Astrocyte (in vitro differentiated cells and primary cell): ENCODE results near the gene GPR156. TPM values are rescaled to one million over a fixed set of nuclear protein-coding genes. Genes with fewer than 3 reads are reported as not detected.

Experiments
- DNase-seq: peaks from one replicate; pipeline ENCODE4 v3.0.0-alpha.2; 2010; ENCODE audit warnings: low read depth
- FAIRE-seq: peaks from 2 replicates; lab custom pipeline; 2011; peaks lifted over from hg19 to GRCh38; lab: Jason Lieb, UNC
- H2AFZ ChIP-seq: 2 replicates; pipeline ENCODE4 v1.6.0; 2012; ENCODE audit warnings: low read depth, low read length, inconsistent platforms
- H3K27ac ChIP-seq: 2 replicates; pipeline ENCODE4 v1.5.1; 2011; ENCODE audit warnings: low read depth, low read length, inconsistent platforms
- H3K27me3 ChIP-seq: 2 replicates; pipeline ENCODE4 v1.6.0; 2011; ENCODE audit warnings: low read length, inconsistent platforms; ENCODE audit not compliant: insufficient read depth
- H3K36me3 ChIP-seq: 2 replicates; pipeline ENCODE4 v1.5.1; 2011; ENCODE audit warnings: low read length, inconsistent platforms; ENCODE audit not compliant: insufficient read depth
- H3K4me1 ChIP-seq: 2 replicates; pipeline ENCODE4 v1.5.1; 2011; ENCODE audit warnings: low read length, inconsistent platforms; ENCODE audit not compliant: insufficient read depth
- H3K4me2 ChIP-seq: 2 replicates; pipeline ENCODE4 v1.6.0; 2012; ENCODE audit warnings: low read length, inconsistent platforms
- H3K4me3 ChIP-seq: 2 replicates; pipeline ENCODE4 v1.5.1; 2011; ENCODE audit warnings: low read depth, mild to moderate bottlenecking, low read length, inconsistent platforms; ENCODE audit not compliant: insufficient read depth
- H3K79me2 ChIP-seq: 2 replicates; pipeline ENCODE4 v1.6.0; 2012; ENCODE audit warnings: mild to moderate bottlenecking, low read length, inconsistent platforms; ENCODE audit not compliant: insufficient read depth
- H3K9ac ChIP-seq: 2 replicates; pipeline ENCODE4 v1.6.0; 2012; ENCODE audit warnings: mild to moderate bottlenecking, low read length, inconsistent platforms
- H3K9me3 ChIP-seq: 2 replicates; pipeline ENCODE4 v1.5.1; 2012; ENCODE audit warnings: low read depth, mild to moderate bottlenecking, low read length, inconsistent platforms; ENCODE audit not compliant: insufficient read depth
- H4K20me1 ChIP-seq: 2 replicates; pipeline ENCODE4 v1.6.0; 2012; ENCODE audit warnings: low read length, inconsistent platforms; ENCODE audit not compliant: insufficient read depth
- H3K27ac Mint-ChIP-seq: one replicate; pipeline ENCODE4 v1.8.0; 2021; ENCODE audit warnings: mild to moderate bottlenecking, mixed read lengths; ENCODE audit not compliant: unreplicated experiment
- H3K27me3 Mint-ChIP-seq: one replicate; pipeline ENCODE4 v1.8.0; 2021; ENCODE audit warnings: low read depth, mixed read lengths; ENCODE audit not compliant: unreplicated experiment
- H3K36me3 Mint-ChIP-seq: one replicate; pipeline ENCODE4 v1.8.0; 2021; ENCODE audit warnings: low read depth, mixed read lengths; ENCODE audit not compliant: unreplicated experiment
- H3K4me1 Mint-ChIP-seq: one replicate; pipeline ENCODE4 v1.8.0; 2021; ENCODE audit warnings: low read depth, mixed read lengths; ENCODE audit not compliant: unreplicated experiment
- H3K4me3 Mint-ChIP-seq: one replicate; pipeline ENCODE4 v1.8.0; 2021; ENCODE audit warnings: mild to moderate bottlenecking, moderate library complexity, mixed read lengths; ENCODE audit not compliant: unreplicated experiment
- H3K9me3 Mint-ChIP-seq: one replicate; pipeline ENCODE4 v1.8.0; 2021; ENCODE audit warnings: mild to moderate bottlenecking, mixed read lengths; ENCODE audit not compliant: unreplicated experiment
- CTCF ChIP-seq: IDR thresholded peaks from 2 replicates; pipeline ENCODE4 v1.5.1; 2011; ENCODE audit warnings: low read depth, mild to moderate bottlenecking, inconsistent platforms, low read length, moderate library complexity; ENCODE audit not compliant: insufficient read depth
- EZH2 ChIP-seq: IDR thresholded peaks from 2 replicates; pipeline ENCODE4 v1.6.1; 2012; ENCODE audit warnings: mild to moderate bottlenecking, low read length, inconsistent platforms; ENCODE audit not compliant: insufficient read depth
- total RNA-seq: library from RNA; stranded (reverse); gene quantifications from 2 replicates; pipeline ENCODE4 v1.2.1, GENCODE V29; 2021

The GPR156 gene
- total RNA-seq, 1 donor from 2014 or later: 0.39 TPM

DNA sequence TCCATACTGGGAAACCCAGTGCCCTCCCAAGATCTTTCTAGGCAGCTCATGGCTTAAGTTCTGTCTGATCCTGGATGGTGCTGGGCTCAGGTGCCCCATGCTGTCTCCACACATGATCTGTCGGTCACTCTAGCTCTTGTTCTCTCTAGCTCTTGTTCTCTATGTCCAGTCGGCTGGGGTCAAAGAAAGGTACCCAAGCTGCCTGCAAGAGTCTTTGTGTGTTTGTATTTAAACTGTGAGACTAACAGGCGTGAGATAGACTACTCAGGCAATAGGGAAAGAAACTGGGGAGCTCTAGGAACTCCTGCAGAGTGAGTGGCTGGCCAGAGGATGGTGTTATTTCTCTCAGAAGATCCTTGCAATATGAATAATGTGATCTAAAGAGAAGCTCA, 40.2 kb downstream of the GPR156 start:
- no peak for FAIRE-seq

DNA sequence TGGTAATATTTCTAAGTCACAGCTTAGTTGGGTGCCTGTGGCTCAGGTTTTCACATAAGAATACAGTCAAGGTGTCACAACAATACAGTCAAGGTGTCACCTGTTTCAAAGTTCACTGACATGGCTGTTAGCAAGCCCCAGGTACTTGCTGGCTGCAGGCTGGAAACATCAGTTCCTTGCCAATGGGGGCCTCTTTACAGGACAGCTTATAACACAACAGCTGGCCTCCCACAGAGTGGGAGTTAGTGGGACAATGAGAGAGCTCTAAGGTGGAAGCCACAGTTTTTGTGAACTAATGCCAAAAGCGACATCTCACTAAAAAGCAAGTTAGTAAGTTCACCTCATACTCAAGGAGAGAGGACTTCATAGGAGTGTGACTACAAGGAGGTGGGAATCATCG, 45.4 kb downstream of the GPR156 start:
- Mint-ChIP-seq H3K4me1 (no peaks in the 10 kb centered on the region), H3K27ac (no peak overlapping the region), H3K27me3 (peaks cover 13% of the 10 kb centered on the region), H3K4me3 (no peak overlapping the region), H3K36me3 (no peaks in the 10 kb centered on the region), H3K9me3 (peaks cover 5% of the 10 kb centered on the region)
- Histone ChIP-seq H3K4me3 (no peak overlapping the region), H3K4me2 (no peak overlapping the region), H3K79me2 (no peaks in the 10 kb centered on the region), H2AFZ (no peak overlapping the region), H3K36me3 (no peaks in the 10 kb centered on the region), H4K20me1 (no peaks in the 10 kb centered on the region), H3K4me1 (no peaks in the 10 kb centered on the region), H3K9ac (no peak overlapping the region), H3K27ac (no peak overlapping the region), H3K9me3 (no peaks in the 10 kb centered on the region), H3K27me3 (no peaks in the 10 kb centered on the region)
- FAIRE-seq: no peak
- TF ChIP-seq EZH2: no peak
- TF ChIP-seq CTCF: no peak
- DNase-seq: no peak

More for the DNA sequence above, 40.2 kb downstream of the GPR156 start:
- Histone ChIP-seq H3K4me1 (no peaks in the 10 kb centered on the region), H3K9me3 (no peaks in the 10 kb centered on the region), H4K20me1 (no peaks in the 10 kb centered on the region), H3K4me3 (no peak overlapping the region), H3K36me3 (no peaks in the 10 kb centered on the region), H2AFZ (no peak overlapping the region), H3K27me3 (no peaks in the 10 kb centered on the region), H3K79me2 (no peaks in the 10 kb centered on the region), H3K27ac (no peak overlapping the region), H3K9ac (no peak overlapping the region), H3K4me2 (no peak overlapping the region)
- Mint-ChIP-seq H3K4me1 (no peaks in the 10 kb centered on the region), H3K9me3 (no peaks in the 10 kb centered on the region), H3K4me3 (no peak overlapping the region), H3K27me3 (peaks cover 11% of the 10 kb centered on the region), H3K27ac (no peak overlapping the region), H3K36me3 (no peaks in the 10 kb centered on the region)
- no peak for TF ChIP-seq CTCF
- TF ChIP-seq EZH2: no peak
- no peak for DNase-seq

- Histone ChIP-seq H2AFZ (no peak overlapping the region), H3K4me3 (no peak overlapping the region), H4K20me1 (no peaks in the 10 kb centered on the region), H3K79me2 (no peaks in the 10 kb centered on the region), H3K9me3 (no peaks in the 10 kb centered on the region), H3K4me1 (no peaks in the 10 kb centered on the region), H3K36me3 (no peaks in the 10 kb centered on the region), H3K4me2 (no peak overlapping the region), H3K27ac (no peak overlapping the region), H3K9ac (no peak overlapping the region), H3K27me3 (no peaks in the 10 kb centered on the region)
- no peak overlapping the region for H3K27ac Mint-ChIP-seq
- H3K27me3 Mint-ChIP-seq: no peaks in the 10 kb centered on the region
- H3K36me3 Mint-ChIP-seq: no peaks in the 10 kb centered on the region
- no peak overlapping the region for H3K4me3 Mint-ChIP-seq
- H3K9me3 Mint-ChIP-seq: peaks cover 2% of the 10 kb centered on the region
- DNase-seq (no peak), FAIRE-seq (no peak)
- TF ChIP-seq EZH2 (no peak), CTCF (no peak)
- H3K4me1 Mint-ChIP-seq: peaks cover 3% of the 10 kb centered on the region
Measured at GRCh38 chr3:120227710-120228347, 57.2 kb downstream of the GPR156 start.
